Ovary (tissue), 3 donors: ENCODE measurements around the gene FAM161A.

Source experiments
- EP300 ChIP-seq: sonication (generic); formaldehyde crosslinking; IDR thresholded peaks from one replicate; pipeline ENCODE4 v1.6.1; 2017; ENCODE audit warnings: antibody characterized with exemption
- TF ChIP-seq, protein P1 (sequence below), 3 donors: fragments of 450-650 bp in 2 of 3; fragments of 200-600 bp in 1 of 3; IDR thresholded peaks; one replicate each; pipeline versions ENCODE4 v1.5.1 to v1.8.0; 2016 to 2022; ENCODE audit warnings: antibody characterized with exemption in 3 of 3, mild to moderate bottlenecking in 1 of 3
- donor health status: DM: no; HTN: no; CAD: no.

DNA sequence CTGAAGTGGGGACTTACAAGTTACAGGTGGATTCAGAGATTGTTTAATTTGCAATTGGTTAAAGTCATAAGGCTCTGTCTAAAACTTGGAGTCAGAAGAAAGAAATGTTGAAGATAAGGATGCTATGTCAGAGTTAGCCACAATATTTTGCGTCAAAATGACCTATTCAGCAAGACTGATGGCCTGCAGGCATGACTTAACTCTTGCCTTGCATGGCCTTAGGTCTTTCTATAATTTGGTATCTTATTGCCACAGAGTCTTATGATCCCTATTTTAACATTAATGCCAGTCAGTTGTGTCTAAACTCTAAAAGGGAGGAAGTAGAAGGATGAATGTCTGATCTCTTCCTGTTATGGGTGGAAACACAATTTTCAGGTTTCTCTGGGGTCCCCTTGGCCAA is 46.4 kb upstream of the FAM161A start:
- TF ChIP-seq EP300, result no peak
- TF ChIP-seq, protein P1, sequence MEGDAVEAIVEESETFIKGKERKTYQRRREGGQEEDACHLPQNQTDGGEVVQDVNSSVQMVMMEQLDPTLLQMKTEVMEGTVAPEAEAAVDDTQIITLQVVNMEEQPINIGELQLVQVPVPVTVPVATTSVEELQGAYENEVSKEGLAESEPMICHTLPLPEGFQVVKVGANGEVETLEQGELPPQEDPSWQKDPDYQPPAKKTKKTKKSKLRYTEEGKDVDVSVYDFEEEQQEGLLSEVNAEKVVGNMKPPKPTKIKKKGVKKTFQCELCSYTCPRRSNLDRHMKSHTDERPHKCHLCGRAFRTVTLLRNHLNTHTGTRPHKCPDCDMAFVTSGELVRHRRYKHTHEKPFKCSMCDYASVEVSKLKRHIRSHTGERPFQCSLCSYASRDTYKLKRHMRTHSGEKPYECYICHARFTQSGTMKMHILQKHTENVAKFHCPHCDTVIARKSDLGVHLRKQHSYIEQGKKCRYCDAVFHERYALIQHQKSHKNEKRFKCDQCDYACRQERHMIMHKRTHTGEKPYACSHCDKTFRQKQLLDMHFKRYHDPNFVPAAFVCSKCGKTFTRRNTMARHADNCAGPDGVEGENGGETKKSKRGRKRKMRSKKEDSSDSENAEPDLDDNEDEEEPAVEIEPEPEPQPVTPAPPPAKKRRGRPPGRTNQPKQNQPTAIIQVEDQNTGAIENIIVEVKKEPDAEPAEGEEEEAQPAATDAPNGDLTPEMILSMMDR (IDR thresholded peaks at IDR 0.05), result no peak
